ENCODE data around the gene PPP4R4. TPM values are rescaled to one million over a fixed set of nuclear protein-coding genes. Genes with fewer than 3 reads are reported as not detected.

PPP4R4 gene
- polyA plus RNA-seq, 2 donors = 0.08 to 0.09 TPM

GRCh38 chr14:94322648-94323570 is 148.8 kb downstream of the PPP4R4 start, which contains the start of gene SERPINA6:
TSS of gene SERPINA6 (minus strand) at chr14:94323336. CDS start at chr14:94314648, 8,688 bp downstream.
- H3K9me3 ChIP-seq (ENCODE audit: control insufficient read depth in 2 of 2, insufficient read depth in 1 of 2, low read depth in 1 of 2, low read length in 1 of 2) = no peaks in the 10 kb centered on the region
- no peak within 1 kb of the TSS for H3K27ac ChIP-seq (ENCODE audit: low read depth in 2 of 2, low read length in 1 of 2)
- no peaks in the 10 kb centered on the region for H3K27me3 ChIP-seq (ENCODE audit: control insufficient read depth in 1 of 2, insufficient read depth in 2 of 2, low read length in 2 of 2)
- no peaks in the 10 kb centered on the region for H3K4me1 ChIP-seq (ENCODE audit: control insufficient read depth in 2 of 2, insufficient read depth in 2 of 2, low read length in 1 of 2)
- 59 to 63% methylated on average over 15 of the region's 15 CpGs for WGBS, 2 donors
- no peak within 1 kb of the TSS for H3K4me3 ChIP-seq (ENCODE audit: low read depth in 1 of 2, low read length in 2 of 2)
- no peaks in the 10 kb centered on the region for H3K36me3 ChIP-seq (ENCODE audit: control insufficient read depth in 2 of 2, insufficient read depth in 2 of 2, low read length in 1 of 2)

- WGBS, 2 donors = 83 to 88% methylated on average over 2 of the region's 2 CpGs
- no peaks in the 10 kb centered on the region for H3K36me3 ChIP-seq (ENCODE audit: control insufficient read depth in 2 of 2, insufficient read depth in 2 of 2, low read length in 1 of 2)
- no peaks in the 10 kb centered on the region for H3K4me1 ChIP-seq (ENCODE audit: control insufficient read depth in 2 of 2, insufficient read depth in 2 of 2, low read length in 1 of 2)
- no peaks in the 10 kb centered on the region for H3K9me3 ChIP-seq (ENCODE audit: control insufficient read depth in 2 of 2, insufficient read depth in 1 of 2, low read depth in 1 of 2, low read length in 1 of 2)
- no peaks in the 10 kb centered on the region for H3K27me3 ChIP-seq (ENCODE audit: control insufficient read depth in 1 of 2, insufficient read depth in 2 of 2, low read length in 2 of 2)
- no peak overlapping the region for H3K4me3 ChIP-seq (ENCODE audit: low read depth in 1 of 2, low read length in 2 of 2)
- no peak overlapping the region for H3K27ac ChIP-seq (ENCODE audit: low read depth in 2 of 2, low read length in 1 of 2)
Observed at GRCh38 chr14:94328196-94328595, 154.1 kb downstream of the PPP4R4 start.

Other genes starting within 250 kb of the PPP4R4 start
- gene FAM181A, start 247.0 kb upstream of the PPP4R4 start, polyA plus RNA-seq = not detected
- gene ASB2, start 197.8 kb upstream of the PPP4R4 start, polyA plus RNA-seq = 1 to 10 TPM; 4.5 to 4.7 TPM
- not detected for gene CCDC197, start 177.0 kb upstream of the PPP4R4 start, polyA plus RNA-seq
- gene OTUB2, start 148.0 kb upstream of the PPP4R4 start, polyA plus RNA-seq = 1 to 10 TPM; 2.3 to 3.9 TPM
- 10 to 100 TPM; 45.6 to 58.3 TPM for gene DDX24, start 93.1 kb upstream of the PPP4R4 start, polyA plus RNA-seq
- gene IFI27L1, start 93.0 kb upstream of the PPP4R4 start, polyA plus RNA-seq = 10 to 100 TPM; 11.2 to 29.8 TPM
- gene IFI27, start 63.6 kb upstream of the PPP4R4 start, polyA plus RNA-seq = 100 to 1,000 TPM; 155 to 478 TPM
- gene IFI27L2, start 44.7 kb upstream of the PPP4R4 start, polyA plus RNA-seq = 100 to 1,000 TPM in 1 of 2 donors, 10 to 100 TPM in 1; 51.4 to 112 TPM
- gene SERPINA10, start 118.9 kb downstream of the PPP4R4 start, polyA plus RNA-seq = not detected
- under 1 TPM in 1 of 2 donors, not detected in 1; 0.04 TPM for gene SERPINA6, start 149.0 kb downstream of the PPP4R4 start, polyA plus RNA-seq
- not detected for gene SERPINA2, start 192.4 kb downstream of the PPP4R4 start, polyA plus RNA-seq
- gene SERPINA1, start 214.3 kb downstream of the PPP4R4 start, polyA plus RNA-seq = 1 to 10 TPM; 1.5 to 2.2 TPM